Transverse colon (tissue), 4 donors: Measurements from ENCODE around the gene RPRD1B.

Source experiments
- EP300 ChIP-seq: sonication (generic); formaldehyde crosslinking; IDR thresholded peaks from one replicate; pipeline ENCODE4 v1.6.1; 2017; ENCODE audit warnings: antibody characterized with exemption, low read depth
- POLR2AphosphoS5 ChIP-seq, 3 donors: sonication (generic); formaldehyde crosslinking; IDR thresholded peaks; one replicate each; pipeline ENCODE4 v1.6.1; 2016; ENCODE audit warnings: antibody characterized with exemption in 3 of 3
- TF ChIP-seq, protein P1 (sequence below), 5 experiments: fragments of 200-600 bp in 3 of 5; fragments of 450-650 bp in 2 of 5; sonication (generic) in 3 of 5; IDR thresholded peaks; 1 replicate in 2 of 5; 2 replicates in 3 of 5; pipeline ENCODE4 v1.5.1; 2016 to 2017; ENCODE audit warnings: antibody characterized with exemption in 5 of 5, inconsistent platforms in 3 of 5, mild to moderate bottlenecking in 2 of 5, moderate library complexity in 1 of 5

DNA sequence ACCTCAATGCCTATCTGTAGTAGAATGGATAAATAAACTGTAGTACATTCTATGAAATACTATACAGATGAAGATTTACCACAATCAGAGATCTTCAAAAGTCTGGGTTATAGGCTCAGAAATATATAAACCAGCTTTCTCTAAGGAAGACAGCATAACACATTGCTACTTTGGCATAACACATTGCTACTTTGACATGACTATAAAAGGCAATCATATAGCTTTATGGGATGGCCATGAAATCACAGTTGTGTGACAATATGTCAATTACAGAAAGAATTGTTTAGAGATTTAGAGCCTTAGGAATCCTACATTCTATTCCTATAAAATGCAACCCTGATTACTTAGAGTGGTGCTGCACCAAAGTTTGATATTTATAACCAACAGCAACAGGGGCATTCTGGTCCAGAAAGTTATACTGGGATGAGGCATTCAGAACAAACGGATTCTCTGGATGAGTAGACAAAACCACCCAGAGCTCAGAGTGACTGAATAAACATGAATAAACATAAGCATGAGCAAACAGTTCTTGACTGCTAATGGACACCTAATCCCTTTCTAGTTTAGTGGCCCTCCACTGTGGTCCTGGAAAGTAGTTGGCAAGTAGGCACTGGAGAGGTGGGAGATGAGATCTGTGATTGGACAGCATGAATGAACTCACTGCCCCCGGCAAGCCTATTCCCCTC is 12.3 kb upstream of the RPRD1B start:
- TF ChIP-seq EP300 (no peak), POLR2AphosphoS5 (IDR thresholded peaks at IDR 0.05) (no peak)
- TF ChIP-seq, protein P1, sequence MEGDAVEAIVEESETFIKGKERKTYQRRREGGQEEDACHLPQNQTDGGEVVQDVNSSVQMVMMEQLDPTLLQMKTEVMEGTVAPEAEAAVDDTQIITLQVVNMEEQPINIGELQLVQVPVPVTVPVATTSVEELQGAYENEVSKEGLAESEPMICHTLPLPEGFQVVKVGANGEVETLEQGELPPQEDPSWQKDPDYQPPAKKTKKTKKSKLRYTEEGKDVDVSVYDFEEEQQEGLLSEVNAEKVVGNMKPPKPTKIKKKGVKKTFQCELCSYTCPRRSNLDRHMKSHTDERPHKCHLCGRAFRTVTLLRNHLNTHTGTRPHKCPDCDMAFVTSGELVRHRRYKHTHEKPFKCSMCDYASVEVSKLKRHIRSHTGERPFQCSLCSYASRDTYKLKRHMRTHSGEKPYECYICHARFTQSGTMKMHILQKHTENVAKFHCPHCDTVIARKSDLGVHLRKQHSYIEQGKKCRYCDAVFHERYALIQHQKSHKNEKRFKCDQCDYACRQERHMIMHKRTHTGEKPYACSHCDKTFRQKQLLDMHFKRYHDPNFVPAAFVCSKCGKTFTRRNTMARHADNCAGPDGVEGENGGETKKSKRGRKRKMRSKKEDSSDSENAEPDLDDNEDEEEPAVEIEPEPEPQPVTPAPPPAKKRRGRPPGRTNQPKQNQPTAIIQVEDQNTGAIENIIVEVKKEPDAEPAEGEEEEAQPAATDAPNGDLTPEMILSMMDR (IDR thresholded peaks at IDR 0.05), result no peak
